ENCODE results near the gene TOP3A. TPM values are rescaled to one million over a fixed set of nuclear protein-coding genes. Genes with fewer than 3 reads are reported as not detected.

TOP3A gene
- total RNA-seq, 4 donors from 2014 or later = 25.7 to 49.7 (median 35.0) TPM

DNA sequence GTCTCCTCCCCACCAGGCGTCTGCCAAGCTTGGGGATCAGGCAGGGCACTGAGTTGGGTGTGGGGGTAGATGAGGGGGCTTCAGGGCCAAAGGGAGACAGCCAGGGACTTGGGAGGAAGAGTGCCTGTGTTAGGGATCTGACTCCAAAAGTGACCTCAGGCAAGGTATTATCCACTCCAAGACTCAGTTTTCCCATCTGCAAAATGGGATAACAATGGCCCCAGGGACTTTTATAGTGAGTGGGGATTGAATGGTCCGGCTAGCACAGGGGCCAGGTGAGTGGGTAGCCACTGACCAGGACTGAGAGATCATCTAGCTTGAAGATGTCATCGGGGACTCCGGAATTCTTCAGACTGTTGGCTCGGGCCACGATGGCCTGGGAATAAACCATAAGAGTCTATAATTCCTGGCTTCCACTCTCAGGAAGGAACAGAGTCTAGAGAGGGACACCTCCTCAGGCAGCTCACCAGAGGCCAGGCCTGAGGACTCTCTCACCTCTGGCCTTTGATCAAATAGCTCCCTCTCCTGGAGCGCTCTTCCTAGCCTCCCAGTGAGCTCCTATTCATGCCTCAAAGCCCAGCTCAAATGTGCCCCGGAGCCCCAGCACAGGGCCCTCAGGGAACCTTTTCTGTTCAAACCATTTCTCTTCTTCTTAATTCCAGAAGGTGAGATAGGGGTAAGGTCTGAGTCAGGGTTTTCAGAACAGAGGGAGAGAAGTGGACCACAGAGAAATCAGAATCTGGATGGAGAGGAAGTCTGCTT, 59.7 kb downstream of the TOP3A start:
- peaks cover 9 to 27% (median 14%) of the 10 kb centered on the region in 4 donors for H3K4me1 ChIP-seq
- peaks cover 0 to 65% (median 0%) of the 10 kb centered on the region in 3 donors for H3K36me3 ChIP-seq
- TF ChIP-seq, protein P1, sequence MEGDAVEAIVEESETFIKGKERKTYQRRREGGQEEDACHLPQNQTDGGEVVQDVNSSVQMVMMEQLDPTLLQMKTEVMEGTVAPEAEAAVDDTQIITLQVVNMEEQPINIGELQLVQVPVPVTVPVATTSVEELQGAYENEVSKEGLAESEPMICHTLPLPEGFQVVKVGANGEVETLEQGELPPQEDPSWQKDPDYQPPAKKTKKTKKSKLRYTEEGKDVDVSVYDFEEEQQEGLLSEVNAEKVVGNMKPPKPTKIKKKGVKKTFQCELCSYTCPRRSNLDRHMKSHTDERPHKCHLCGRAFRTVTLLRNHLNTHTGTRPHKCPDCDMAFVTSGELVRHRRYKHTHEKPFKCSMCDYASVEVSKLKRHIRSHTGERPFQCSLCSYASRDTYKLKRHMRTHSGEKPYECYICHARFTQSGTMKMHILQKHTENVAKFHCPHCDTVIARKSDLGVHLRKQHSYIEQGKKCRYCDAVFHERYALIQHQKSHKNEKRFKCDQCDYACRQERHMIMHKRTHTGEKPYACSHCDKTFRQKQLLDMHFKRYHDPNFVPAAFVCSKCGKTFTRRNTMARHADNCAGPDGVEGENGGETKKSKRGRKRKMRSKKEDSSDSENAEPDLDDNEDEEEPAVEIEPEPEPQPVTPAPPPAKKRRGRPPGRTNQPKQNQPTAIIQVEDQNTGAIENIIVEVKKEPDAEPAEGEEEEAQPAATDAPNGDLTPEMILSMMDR (IDR thresholded peaks at IDR 0.05) = no peak
- no peak for TF ChIP-seq POLR2A (IDR thresholded peaks at IDR 0.05)
- no peak overlapping the region for H3K27ac ChIP-seq
- no peaks in the 10 kb centered on the region for H3K9me3 ChIP-seq
- DNase-seq = no peak
- H3K27me3 ChIP-seq = no peaks in the 10 kb centered on the region
- no peak overlapping the region for H3K4me3 ChIP-seq

DNA sequence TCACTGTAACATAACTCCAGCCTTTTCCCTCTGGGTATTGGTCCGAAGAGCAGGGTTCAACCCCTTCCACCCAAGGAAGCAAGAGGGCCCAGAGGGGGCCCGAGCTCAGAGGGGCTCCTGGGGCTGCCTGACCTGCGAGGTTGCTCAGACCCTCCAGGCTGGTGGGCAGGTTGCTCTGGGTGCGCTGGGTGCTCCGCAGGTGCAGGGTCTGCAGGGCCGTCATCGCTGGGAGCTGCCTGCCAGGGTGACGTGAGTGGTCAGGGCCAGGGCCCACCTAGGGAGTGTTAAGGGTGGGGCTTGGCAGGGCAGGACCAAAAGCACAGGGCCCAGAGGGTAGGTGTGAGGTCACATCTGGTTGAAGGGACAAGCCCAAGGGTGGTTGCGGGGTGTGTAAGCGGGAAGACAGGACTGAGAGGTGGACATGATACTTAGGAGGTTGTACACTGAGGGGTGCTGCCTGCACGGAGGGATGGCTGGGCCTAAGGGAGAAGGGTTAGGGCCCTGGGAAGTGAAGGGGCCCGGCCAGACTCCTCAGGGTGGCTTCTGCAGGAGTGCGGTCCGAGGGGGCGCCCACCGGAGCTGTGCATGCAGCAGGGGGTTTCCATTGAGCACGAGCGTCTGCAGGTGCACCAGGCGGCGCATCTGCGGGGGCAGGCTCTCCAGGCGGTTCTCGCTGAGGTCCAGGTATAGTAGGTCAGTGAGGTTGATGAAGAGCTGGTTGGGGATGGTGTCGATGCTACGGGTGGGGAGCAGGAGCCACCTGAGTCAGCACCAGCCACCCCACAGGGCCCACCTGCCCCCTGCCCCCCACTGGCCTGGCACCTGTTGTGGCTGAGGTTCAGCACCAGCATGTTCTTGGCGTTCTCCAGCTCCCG, 60.6 kb downstream of the TOP3A start:
- Histone ChIP-seq H3K27me3 (no peaks in the 10 kb centered on the region), H3K4me3 (no peak overlapping the region), H3K4me1 (peaks cover 9 to 19% (median 13%) of the 10 kb centered on the region in 4 donors), H3K36me3 (peaks cover 0 to 68% (median 0%) of the 10 kb centered on the region in 3 donors), H3K9me3 (no peaks in the 10 kb centered on the region), H3K27ac (no peak overlapping the region)
- no peak for DNase-seq
- no peak for TF ChIP-seq POLR2A (IDR thresholded peaks at IDR 0.05)
- TF ChIP-seq, protein P1 (IDR thresholded peaks at IDR 0.05) = no peak

DNA sequence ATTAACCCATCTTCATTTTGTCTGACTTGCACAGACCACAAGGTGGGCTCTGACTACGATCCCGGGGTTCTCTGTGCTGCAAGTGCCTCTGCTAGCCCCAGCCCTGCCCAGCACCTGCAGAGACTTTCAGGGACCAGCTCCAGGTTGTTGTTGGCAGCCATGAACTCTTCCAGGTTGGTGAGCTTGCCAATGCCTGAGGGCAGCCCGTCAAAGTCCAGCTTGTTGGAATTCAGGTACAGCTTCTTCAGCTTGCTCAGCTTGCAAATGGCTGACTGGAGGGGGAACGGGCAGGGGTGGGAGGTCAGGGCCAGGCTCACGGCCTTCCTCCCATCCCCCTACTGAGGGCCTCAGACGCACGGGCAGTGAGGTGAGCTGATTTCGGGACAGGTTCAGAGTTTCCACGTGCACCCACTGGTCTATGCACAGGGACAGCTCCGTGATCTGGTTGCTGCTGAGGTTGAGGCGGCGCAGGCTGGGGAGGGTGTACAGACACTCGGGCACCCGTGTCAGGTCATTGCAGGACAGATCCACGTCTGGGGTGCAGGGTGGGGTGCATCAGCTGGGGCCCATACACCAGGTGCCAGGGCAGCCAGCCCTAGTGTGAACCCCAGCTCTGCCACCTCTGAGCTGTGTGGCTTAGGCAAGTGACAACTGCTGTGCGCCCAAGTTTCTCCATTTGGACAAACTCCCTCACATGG, 61.5 kb downstream of the TOP3A start:
- H3K4me1 ChIP-seq = peaks cover 9 to 19% (median 10%) of the 10 kb centered on the region in 4 donors
- no peaks in the 10 kb centered on the region for H3K27me3 ChIP-seq
- H3K27ac ChIP-seq = no peak overlapping the region
- TF ChIP-seq, protein P1 (IDR thresholded peaks at IDR 0.05) = no peak
- peaks cover 0 to 76% (median 0%) of the 10 kb centered on the region in 3 donors for H3K36me3 ChIP-seq
- H3K4me3 ChIP-seq = no peak overlapping the region
- no peaks in the 10 kb centered on the region for H3K9me3 ChIP-seq
- DNase-seq = no peak

DNA sequence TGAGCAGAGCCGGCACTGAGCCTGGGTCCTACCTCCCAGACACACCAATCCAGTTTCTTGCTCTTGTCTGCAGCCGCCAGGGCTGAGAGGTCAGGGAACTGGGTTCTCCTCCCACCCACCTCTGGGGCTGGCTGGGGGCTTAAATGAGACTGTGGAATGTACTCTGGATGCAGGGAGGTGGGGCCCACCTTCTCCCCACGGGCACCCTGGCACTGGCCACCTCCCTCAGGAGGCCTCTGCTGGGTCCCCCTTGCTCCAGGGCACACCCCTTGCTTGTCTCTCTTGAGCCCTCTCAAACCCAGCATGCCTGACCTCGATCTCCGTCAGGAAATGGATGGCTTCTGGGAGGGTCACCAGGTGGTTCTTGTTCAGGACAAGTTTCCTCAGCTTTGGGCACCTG, 62.6 kb downstream of the TOP3A start:
- Histone ChIP-seq H3K27me3 (no peaks in the 10 kb centered on the region), H3K4me3 (no peak overlapping the region), H3K27ac (no peak overlapping the region), H3K4me1 (peaks cover 5 to 25% (median 7%) of the 10 kb centered on the region in 4 donors), H3K9me3 (no peaks in the 10 kb centered on the region), H3K36me3 (peaks cover 0 to 85% (median 0%) of the 10 kb centered on the region in 3 donors)
- no peak for TF ChIP-seq POLR2A (IDR thresholded peaks at IDR 0.05)
- TF ChIP-seq, protein P1 (IDR thresholded peaks at IDR 0.05) = no peak
- DNase-seq = no peak

DNA sequence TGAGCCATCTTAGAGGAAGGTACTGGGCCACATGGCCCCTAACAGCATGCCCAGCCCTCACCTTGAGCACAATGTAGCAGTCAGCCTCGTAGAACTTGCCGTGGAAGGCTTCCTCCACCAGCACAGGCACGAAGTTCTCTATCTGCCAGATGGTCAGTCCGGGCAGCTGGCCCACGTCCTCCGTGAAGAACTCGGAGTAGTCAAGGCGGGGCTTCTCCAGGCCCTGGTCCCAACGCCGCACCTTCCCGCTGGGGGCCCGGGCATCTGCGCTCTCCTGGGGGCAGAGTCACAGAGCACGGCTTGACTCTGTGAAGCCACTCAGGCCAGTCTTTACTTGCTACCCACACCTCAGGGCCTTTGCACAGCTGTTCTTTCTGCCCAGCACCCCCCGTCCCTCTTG, 63.6 kb downstream of the TOP3A start:
- Histone ChIP-seq H3K27ac (no peak overlapping the region), H3K9me3 (no peaks in the 10 kb centered on the region), H3K4me3 (no peak overlapping the region), H3K27me3 (no peaks in the 10 kb centered on the region), H3K36me3 (peaks cover 0 to 89% (median 0%) of the 10 kb centered on the region in 3 donors), H3K4me1 (peaks cover 0 to 26% (median 0%) of the 10 kb centered on the region in 4 donors)
- DNase-seq = no peak
- no peak for TF ChIP-seq POLR2A (IDR thresholded peaks at IDR 0.05)
- TF ChIP-seq, protein P1 (IDR thresholded peaks at IDR 0.05) = no peak
